Kidney epithelial cell (primary cell): ENCODE data around the gene MAX. TPM values are rescaled to one million over a fixed set of nuclear protein-coding genes. Genes with fewer than 3 reads are reported as not detected.

Experiments used
- DNase-seq: peaks from one replicate; pipeline ENCODE4 v3.0.0-alpha.2; 2010; ENCODE audit warnings: low read depth
- H3K27me3 ChIP-seq: 2 replicates; pipeline ENCODE4 v1.6.0; 2011; ENCODE audit warnings: low read length; ENCODE audit not compliant: control insufficient read depth, insufficient read depth
- H3K36me3 ChIP-seq: 2 replicates; pipeline ENCODE4 v1.5.1; 2011; ENCODE audit warnings: low read length; ENCODE audit not compliant: control insufficient read depth, insufficient read depth
- H3K4me3 ChIP-seq: 2 replicates; pipeline ENCODE4 v1.5.1; 2011; ENCODE audit warnings: low read depth, mild to moderate bottlenecking, control low read depth, low read length
- total RNA-seq: library from RNA; depleted of rRNA; stranded (reverse); fragments of >200 nt; gene quantifications from 2 replicates; pipeline ENCODE4 v1.2.3, GENCODE V29; 2015
- TF ChIP-seq, protein P1 (sequence below): IDR thresholded peaks from 2 replicates; pipeline ENCODE4 v1.5.1; 2011; ENCODE audit warnings: mild to moderate bottlenecking, moderate library complexity, low read length, control low read depth, inconsistent platforms; ENCODE audit not compliant: insufficient read depth, poor library complexity, severe bottlenecking

Gene MAX
- total RNA-seq, 1 donor from 2014 or later = 59.5 TPM

DNA sequence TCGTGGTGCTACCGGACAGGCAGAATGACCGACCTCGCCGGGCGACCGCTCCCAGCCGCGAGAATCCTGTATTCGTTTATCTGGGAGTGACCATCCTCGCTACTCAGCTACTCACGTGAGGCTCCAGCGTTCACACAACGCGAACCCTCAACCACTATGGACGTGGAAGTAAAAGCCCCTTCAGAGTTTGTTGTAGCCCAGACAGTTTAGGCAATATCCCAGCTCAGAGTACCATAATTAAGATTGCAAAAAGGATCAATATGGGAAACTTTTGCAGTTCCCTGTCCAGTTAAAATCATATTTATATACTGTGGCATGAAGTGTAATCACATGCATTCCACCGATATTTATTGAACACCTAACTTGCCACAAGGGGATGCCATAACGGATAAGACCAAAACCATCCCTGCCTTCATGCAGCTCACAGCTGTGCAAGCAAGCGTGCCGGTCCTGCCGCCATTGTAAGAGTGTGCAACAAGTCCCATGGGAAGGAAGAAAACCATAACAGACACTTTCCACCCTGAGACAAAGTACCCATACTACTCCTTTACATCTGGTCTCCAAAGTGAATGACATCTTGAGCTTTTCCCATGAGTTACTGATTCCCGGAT, 938 bp upstream of the MAX start:
- Histone ChIP-seq H3K27me3 (no peaks in the 10 kb centered on the region), H3K36me3 (no peaks in the 10 kb centered on the region), H3K4me3 (peak overlapping the region; percentile 59)
- TF ChIP-seq, protein P1, sequence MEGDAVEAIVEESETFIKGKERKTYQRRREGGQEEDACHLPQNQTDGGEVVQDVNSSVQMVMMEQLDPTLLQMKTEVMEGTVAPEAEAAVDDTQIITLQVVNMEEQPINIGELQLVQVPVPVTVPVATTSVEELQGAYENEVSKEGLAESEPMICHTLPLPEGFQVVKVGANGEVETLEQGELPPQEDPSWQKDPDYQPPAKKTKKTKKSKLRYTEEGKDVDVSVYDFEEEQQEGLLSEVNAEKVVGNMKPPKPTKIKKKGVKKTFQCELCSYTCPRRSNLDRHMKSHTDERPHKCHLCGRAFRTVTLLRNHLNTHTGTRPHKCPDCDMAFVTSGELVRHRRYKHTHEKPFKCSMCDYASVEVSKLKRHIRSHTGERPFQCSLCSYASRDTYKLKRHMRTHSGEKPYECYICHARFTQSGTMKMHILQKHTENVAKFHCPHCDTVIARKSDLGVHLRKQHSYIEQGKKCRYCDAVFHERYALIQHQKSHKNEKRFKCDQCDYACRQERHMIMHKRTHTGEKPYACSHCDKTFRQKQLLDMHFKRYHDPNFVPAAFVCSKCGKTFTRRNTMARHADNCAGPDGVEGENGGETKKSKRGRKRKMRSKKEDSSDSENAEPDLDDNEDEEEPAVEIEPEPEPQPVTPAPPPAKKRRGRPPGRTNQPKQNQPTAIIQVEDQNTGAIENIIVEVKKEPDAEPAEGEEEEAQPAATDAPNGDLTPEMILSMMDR = peak; percentile 10
- DNase-seq = no peak

DNA sequence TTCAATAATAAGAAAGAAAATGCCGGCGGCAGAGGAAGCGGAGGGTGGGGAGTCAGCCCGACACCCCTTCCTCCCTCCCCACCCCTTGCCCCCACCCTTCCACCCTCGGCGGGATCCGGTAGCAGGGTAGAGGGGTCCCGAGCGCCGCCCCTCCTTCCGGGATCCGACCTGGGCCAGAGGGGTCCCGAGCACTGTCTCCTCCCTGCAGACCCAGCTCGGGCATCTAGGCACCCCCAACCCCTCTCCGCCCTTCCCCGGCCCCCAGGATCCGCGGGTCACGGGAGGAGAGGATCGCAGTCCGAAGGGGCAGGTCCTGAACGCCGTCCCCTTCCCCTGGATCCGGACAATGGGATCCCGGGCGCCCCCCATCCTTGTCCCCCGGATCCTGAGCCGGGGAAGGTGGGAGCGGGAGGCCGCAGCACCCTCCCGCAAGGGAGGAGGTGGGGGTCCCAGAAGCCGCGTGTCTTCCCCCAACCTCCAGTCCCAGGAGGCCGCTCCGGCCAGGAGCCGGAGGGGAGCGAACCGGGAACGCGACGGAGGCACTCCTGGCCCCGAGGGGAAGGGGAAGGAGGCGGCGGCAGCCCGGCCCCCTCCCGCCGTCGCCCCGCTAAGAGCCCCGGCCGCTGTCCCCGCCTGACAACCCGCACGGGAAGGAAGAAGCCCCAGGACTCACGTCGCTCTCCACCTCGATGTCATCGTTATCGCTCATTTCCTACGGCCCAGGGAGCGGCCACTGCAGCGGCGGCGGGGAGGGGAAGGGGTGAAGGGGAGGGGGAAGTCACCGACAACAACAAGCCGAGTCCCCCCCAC, 481 bp downstream of the MAX start:
- Histone ChIP-seq H3K27me3 (no peaks in the 10 kb centered on the region), H3K4me3 (peak overlapping the region; percentile 90), H3K36me3 (no peaks in the 10 kb centered on the region)
- no peak for DNase-seq
- TF ChIP-seq, protein P1 = no peak

DNA sequence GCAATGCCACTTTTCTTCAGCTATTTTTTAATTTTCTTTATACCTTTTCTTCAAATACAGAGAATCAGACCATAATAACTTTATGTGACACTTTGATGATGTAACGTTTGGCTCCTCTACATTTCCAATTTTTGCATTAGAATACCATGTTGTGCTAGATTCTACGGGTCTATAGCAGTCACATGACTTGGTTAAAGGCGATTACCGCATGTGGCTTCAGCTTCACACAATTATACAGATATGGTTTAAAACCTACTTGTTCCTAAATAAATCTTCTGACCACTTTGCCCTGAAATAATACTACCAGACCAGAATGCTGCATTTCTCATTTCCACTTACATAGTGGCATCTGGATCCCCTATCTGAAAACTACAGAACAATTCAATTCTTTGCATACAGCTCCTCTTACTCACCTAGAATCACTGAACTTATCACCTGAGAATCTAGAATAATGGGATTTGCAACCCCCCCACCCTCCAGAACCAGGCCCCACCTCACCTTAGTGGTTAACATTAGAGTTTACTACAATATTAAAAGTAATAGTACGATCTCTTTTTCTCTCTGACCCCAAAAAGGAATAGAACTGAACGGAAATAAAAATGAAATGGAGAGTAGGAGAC, 1.3 kb downstream of the MAX start:
- TF ChIP-seq, protein P1 = no peak
- DNase-seq = no peak

DNA sequence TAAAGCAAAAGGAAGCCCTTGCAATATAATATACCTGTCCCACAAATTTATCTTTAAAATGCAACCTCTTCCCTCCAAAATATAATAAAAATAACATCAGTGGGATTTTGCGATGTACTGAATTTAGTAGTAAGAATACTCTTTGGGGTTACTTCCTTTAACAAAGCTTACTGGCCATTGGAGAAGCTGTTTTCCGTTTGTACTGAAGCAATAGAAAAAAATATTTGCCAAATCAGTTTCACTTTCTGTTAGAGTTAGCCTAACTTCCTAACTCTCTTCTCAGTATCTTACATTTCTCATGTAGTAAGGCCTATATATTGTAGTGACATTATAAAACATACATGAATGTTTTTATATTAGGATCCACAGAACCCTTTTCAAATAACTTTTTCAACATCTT, 3.7 kb downstream of the MAX start:
- H3K27me3 ChIP-seq = no peaks in the 10 kb centered on the region
- TF ChIP-seq, protein P1 = no peak
- H3K4me3 ChIP-seq = no peak overlapping the region
- no peak for DNase-seq
- no peaks in the 10 kb centered on the region for H3K36me3 ChIP-seq

More for the DNA sequence above, 1.3 kb downstream of the MAX start:
- H3K27me3 ChIP-seq = no peaks in the 10 kb centered on the region
- H3K36me3 ChIP-seq = no peaks in the 10 kb centered on the region
- H3K4me3 ChIP-seq = peak overlapping the region; percentile 90

DNA sequence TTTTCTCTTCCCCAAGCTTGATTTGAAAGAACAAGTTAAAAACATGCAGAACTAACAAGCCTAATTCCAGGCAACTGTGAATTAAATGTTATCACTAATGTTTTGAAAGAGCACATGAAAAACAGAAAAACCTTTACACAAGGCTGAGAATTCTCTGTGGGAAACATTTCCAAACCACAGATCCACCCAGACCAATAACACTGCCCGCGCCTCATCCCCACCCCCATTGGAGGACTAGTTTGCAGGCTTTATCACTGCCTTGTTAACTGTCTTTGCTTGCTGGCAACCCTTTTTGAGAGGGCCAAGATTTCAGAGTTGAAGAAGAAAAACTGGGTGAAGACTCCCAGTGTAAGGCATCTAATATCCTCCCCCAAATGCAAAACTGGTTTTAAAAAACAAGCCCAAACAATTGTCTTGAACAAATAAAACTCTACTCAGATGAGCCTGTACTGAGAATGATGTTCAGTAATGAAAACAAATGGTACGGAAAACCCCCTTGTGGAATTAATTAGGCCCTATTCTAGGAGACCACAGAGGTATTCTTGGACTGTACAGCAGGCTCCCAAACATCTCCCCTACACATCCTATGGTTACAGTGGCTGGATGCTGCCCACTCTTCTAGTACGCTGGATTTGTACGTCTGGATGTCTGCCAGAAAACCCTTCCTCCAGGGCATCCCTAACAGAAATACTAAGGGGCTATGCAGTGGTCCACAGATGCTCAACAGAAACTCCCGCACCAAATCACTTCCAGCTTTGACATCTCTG, 5.8 kb downstream of the MAX start:
- peaks cover 2% of the 10 kb centered on the region for H3K36me3 ChIP-seq
- TF ChIP-seq, protein P1 = no peak
- no peak overlapping the region for H3K4me3 ChIP-seq
- no peaks in the 10 kb centered on the region for H3K27me3 ChIP-seq
- DNase-seq = no peak
